AG04450 (cell line): ENCODE measurements around the gene CCDC172. TPM values are rescaled to one million over a fixed set of nuclear protein-coding genes. Genes with fewer than 3 reads are reported as not detected.

ENCODE experiments used
- CTCF ChIA-PET: fragments of 300-600, 350-600 bp; formaldehyde crosslinking; extraction: SDS; loops from one replicate; lab custom pipeline; 2022; ENCODE audit warnings: antibody characterized with exemption, inconsistent platforms; lab: Charles Lee
- POLR2A ChIA-PET: fragments of 350-600 bp; formaldehyde crosslinking; extraction: SDS; loops from one replicate; lab custom pipeline; 2021; ENCODE audit warnings: antibody characterized with exemption, inconsistent platforms; lab: Yijun Ruan, JAX
- DNase-seq: peaks from one replicate; pipeline ENCODE4 v3.0.0-alpha.2; 2011; ENCODE audit warnings: low read depth, low spot score
- H3K27ac ChIP-seq: one replicate; pipeline ENCODE4 v1.5.1; 2012; ENCODE audit warnings: low read depth, low read length, control low read depth
- H3K27me3 ChIP-seq: one replicate; pipeline ENCODE4 v1.6.0; 2012; ENCODE audit warnings: low read length; ENCODE audit not compliant: control insufficient read depth, insufficient read depth
- H3K4me3 ChIP-seq: 2 replicates; pipeline ENCODE4 v1.5.1; 2011; ENCODE audit warnings: mild to moderate bottlenecking, low read depth, low read length, control low read depth
- H3K9me3 ChIP-seq: 2 replicates; pipeline ENCODE4 v1.5.1; 2012; ENCODE audit warnings: low read length; ENCODE audit not compliant: control insufficient read depth, insufficient read depth
- polyA plus RNA-seq: library from polyadenylated mRNA; depleted of rRNA; stranded (reverse); fragments of >200 nt; gene quantifications from 2 replicates; pipeline ENCODE4 v1.2.3, GENCODE V29; 2011
- TF ChIP-seq, protein P1 (sequence below): IDR thresholded peaks from 2 replicates; pipeline ENCODE4 v1.5.1; 2011; ENCODE audit warnings: low read depth, low read length, control low read depth, inconsistent platforms

Gene CCDC172
- polyA plus RNA-seq, 1 experiment = not detected

DNA sequence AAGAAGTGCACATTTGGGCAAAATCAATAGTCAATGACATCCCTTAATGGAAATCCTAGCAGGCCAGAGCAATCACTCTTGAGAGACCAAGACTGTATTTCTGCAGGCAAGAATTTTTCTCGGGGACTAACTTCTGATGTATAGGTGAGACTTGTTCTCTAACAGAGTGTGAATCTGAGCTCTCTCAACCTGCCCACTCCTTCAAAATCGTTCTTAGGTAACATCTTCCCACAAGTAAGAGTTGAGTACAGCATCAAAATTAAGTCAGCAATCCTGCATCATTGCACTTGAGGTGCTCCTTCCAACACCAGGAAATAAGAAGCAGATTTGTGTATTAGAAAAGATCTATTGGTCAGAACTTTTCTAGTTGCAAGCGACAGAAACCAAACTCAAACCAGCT lies 25.7 kb upstream of the CCDC172 start:
- no peak for DNase-seq
- POLR2A ChIA-PET = no interaction called here
- Histone ChIP-seq H3K4me3 (no peak overlapping the region), H3K27me3 (no peaks in the 10 kb centered on the region), H3K9me3 (no peaks in the 10 kb centered on the region), H3K27ac (no peak overlapping the region)
- TF ChIP-seq, protein P1, sequence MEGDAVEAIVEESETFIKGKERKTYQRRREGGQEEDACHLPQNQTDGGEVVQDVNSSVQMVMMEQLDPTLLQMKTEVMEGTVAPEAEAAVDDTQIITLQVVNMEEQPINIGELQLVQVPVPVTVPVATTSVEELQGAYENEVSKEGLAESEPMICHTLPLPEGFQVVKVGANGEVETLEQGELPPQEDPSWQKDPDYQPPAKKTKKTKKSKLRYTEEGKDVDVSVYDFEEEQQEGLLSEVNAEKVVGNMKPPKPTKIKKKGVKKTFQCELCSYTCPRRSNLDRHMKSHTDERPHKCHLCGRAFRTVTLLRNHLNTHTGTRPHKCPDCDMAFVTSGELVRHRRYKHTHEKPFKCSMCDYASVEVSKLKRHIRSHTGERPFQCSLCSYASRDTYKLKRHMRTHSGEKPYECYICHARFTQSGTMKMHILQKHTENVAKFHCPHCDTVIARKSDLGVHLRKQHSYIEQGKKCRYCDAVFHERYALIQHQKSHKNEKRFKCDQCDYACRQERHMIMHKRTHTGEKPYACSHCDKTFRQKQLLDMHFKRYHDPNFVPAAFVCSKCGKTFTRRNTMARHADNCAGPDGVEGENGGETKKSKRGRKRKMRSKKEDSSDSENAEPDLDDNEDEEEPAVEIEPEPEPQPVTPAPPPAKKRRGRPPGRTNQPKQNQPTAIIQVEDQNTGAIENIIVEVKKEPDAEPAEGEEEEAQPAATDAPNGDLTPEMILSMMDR = no peak
- CTCF ChIA-PET = interaction anchor here (0.7 kb wide), 1 partner anchor 552 kb away, joined by 3 read pairs; no protein-coding TSS in a partner anchor

- TF ChIP-seq, protein P1 = no peak
- Histone ChIP-seq H3K27me3 (no peaks in the 10 kb centered on the region), H3K9me3 (no peaks in the 10 kb centered on the region), H3K27ac (no peak overlapping the region), H3K4me3 (no peak overlapping the region)
- CTCF ChIA-PET = interaction anchor here (0.5 kb wide), 1 partner anchor 646 kb away, joined by 3 read pairs; no protein-coding TSS in a partner anchor
- DNase-seq = no peak
- POLR2A ChIA-PET = no interaction called here
Measured at GRCh38 chr10:116300542-116300941, 23.7 kb upstream of the CCDC172 start.

- TF ChIP-seq, protein P1 = no peak
- Histone ChIP-seq H3K4me3 (no peak overlapping the region), H3K9me3 (no peaks in the 10 kb centered on the region), H3K27me3 (no peaks in the 10 kb centered on the region), H3K27ac (no peak overlapping the region)
- ChIA-PET CTCF (interaction anchor here (1.2 kb wide), 1 partner anchor 17 kb away, joined by 4 read pairs; no protein-coding TSS in a partner anchor), POLR2A (no interaction called here)
- no peak for DNase-seq
Measured at GRCh38 chr10:116304923-116305322, 19.3 kb upstream of the CCDC172 start.

- DNase-seq = no peak
- POLR2A ChIA-PET = no interaction called here
Measured at GRCh38 chr10:116306847-116307246, 17.4 kb upstream of the CCDC172 start.

DNA sequence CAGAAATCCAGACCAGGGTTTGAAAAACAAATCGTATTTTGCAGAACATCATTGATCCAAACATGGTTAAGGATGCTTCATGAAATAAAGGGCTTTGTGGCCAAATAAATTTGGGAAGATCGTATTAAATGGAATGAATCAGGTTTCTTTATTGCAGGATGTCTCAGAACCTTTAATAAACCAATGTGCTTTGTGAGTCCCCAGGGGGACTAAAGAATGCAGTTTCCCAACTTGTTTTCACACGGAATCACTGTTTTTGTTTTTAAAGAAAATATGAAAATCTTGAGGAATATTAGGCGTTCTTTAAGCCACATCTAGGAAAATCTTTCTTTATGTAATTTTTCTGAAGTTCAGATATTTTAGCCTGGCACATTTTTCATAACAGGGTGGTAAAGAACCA lies 16.8 kb upstream of the CCDC172 start:
- no peaks in the 10 kb centered on the region for H3K9me3 ChIP-seq
- no peak overlapping the region for H3K4me3 ChIP-seq
- H3K27ac ChIP-seq = no peak overlapping the region
- H3K27me3 ChIP-seq = no peaks in the 10 kb centered on the region
- POLR2A ChIA-PET = no interaction called here
- TF ChIP-seq, protein P1 = no peak
- CTCF ChIA-PET = no interaction called here
- no peak for DNase-seq

More at GRCh38 chr10:116306847-116307246, 17.4 kb upstream of the CCDC172 start:
- no peaks in the 10 kb centered on the region for H3K27me3 ChIP-seq
- H3K9me3 ChIP-seq = no peaks in the 10 kb centered on the region
- CTCF ChIA-PET = no interaction called here
- H3K27ac ChIP-seq = no peak overlapping the region
- TF ChIP-seq, protein P1 = no peak
- no peak overlapping the region for H3K4me3 ChIP-seq
